G401 (cell line): ENCODE measurements around the gene LRAT. TPM values are rescaled to one million over a fixed set of nuclear protein-coding genes. Genes with fewer than 3 reads are reported as not detected.
"Not testable (repeated sequence)": the region's sequence is repeated elsewhere in the genome, so short reads cannot be mapped to it uniquely, and the experiment has no call there.

Source experiments
- DNase-seq: peaks from one replicate; pipeline ENCODE4 v3.0.0-alpha.2; 2015; ENCODE audit warnings: low spot score
- in situ Hi-C: cut with HindIII; loops from 2 replicates; pipeline ENCODE4 v1.10.0; 2016; ENCODE audit warnings: low sequenced_read_pairs, mixed read lengths
- total RNA-seq: library from RNA; depleted of rRNA; stranded (reverse); fragments of >200 nt; shearing (Covaris generic); gene quantifications from 2 replicates; pipeline ENCODE4 v1.2.3, GENCODE V29; 2014; rRNA removed

The LRAT gene
- total RNA-seq, result not detected in 2 replicates

GRCh38 chr4:154743683-154744340 lies at the start of gene LRAT:
TSS of gene LRAT (plus strand) at chr4:154744000. CDS start at chr4:154744327, 327 bp downstream.
- in situ Hi-C loops, result no loop called here
- no peak for DNase-seq

- no peak for DNase-seq
- in situ Hi-C loops, result no loop called here
Observed at GRCh38 chr4:154707877-154708276, 35.9 kb upstream of the LRAT start.

DNA sequence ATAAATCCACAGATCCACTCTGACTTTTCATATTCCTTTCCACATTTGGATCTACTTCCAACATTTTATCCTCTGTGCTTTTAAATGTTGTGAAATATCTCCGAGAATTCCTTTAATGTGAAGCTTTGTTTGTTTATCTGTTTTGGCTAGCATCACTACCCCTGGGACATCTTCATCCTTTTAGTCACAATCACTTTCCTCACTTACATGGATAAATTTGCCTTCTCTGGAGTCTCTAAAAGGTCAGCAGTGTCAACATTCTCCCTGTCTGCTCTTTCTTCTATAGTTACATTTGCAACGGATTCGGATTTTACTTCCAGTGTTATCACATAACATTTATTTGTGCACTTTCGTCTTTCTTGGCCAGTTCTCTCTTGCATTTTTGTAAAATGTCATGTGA lies 34.2 kb upstream of the LRAT start:
- no peak for DNase-seq
- in situ Hi-C loops, result no loop called here

DNA sequence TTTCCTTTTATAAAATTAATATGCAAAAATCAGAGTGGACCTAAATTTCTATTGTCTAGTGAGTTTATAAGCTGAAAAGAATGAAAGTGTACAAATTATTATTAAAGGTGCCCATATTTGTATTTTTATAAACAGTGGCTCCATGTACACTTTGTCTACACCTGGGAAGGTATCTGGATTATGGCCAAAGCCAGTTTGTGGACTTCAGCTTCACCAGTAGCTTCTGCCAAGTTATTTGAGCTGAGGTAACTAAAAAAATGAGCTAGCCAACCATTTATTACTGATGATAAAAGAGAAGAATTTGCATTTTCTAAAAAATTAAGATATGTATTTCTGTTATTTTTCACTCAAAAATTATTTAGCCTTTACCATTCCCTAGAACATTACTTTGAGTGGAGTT lies 32.3 kb upstream of the LRAT start:
- in situ Hi-C loops, result no loop called here
- DNase-seq, result no peak

DNA sequence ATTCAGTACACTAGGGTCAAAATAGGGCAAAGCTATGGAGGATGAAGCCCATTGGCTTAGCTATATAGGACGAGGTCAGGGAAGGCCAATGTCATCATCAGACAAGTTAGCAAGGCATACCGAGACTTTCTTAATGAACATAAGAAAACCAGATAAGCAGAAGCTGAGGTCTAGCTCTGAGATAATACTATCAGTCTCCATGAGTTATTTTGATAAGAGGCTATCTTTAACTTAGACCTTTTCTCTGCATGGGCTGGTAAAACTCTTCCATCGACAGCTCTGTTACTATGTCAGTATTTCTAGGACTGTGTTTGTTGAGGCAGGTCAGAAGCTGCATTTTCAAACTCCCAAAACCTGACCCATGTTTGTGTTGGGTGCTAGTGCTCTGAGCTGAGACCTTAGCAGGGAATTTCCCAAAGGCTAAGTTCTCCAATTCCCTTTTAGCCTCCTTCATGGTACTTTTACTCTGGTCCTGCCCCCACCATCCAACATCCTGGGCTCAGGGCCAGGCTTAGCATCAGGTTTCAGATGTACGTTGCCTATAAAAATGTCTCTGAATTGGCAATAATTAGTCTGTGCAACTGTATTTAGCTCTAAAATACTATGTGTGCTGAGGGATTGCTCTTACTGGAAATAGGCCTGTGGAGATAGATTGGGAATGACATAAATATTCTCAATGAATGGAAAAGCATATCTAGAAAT lies 29.3 kb upstream of the LRAT start:
- DNase-seq, result no peak
- in situ Hi-C loops, result no loop called here

DNA sequence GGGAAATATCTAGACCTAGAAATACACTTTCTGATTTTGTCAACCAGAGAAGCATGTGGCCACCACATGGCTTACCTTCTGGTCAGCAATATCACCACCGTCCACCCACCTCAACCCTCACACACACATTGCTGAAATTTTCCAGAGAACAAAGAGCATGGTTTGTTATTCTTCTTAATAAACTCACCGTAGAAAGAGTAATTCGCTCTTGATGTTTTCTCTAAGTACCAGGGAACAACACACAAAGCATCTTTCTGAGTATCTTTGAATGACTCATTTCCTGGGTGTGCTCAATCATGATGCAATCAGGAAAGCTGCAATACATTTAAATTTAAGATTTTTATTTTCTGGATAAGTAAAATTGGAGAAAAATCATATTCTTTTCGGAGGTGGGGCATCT lies 24.7 kb upstream of the LRAT start:
- no peak for DNase-seq

GRCh38 chr4:154720123-154720522 lies 23.7 kb upstream of the LRAT start:
- in situ Hi-C loops, result no loop called here

More for the DNA sequence above, 24.7 kb upstream of the LRAT start:
- in situ Hi-C loops, result no loop called here

GRCh38 chr4:154720618-154721267 lies 23.1 kb upstream of the LRAT start:
- in situ Hi-C loops, result no loop called here
- no peak for DNase-seq

More at GRCh38 chr4:154720123-154720522, 23.7 kb upstream of the LRAT start:
- DNase-seq, result no peak

GRCh38 chr4:154722262-154722661 lies 21.5 kb upstream of the LRAT start:
- in situ Hi-C loops, result no loop called here

GRCh38 chr4:154723601-154724000 lies 20.2 kb upstream of the LRAT start:
- DNase-seq, in situ Hi-C loops: not testable (repeated sequence)

More at GRCh38 chr4:154722262-154722661, 21.5 kb upstream of the LRAT start:
- DNase-seq, result no peak

DNA sequence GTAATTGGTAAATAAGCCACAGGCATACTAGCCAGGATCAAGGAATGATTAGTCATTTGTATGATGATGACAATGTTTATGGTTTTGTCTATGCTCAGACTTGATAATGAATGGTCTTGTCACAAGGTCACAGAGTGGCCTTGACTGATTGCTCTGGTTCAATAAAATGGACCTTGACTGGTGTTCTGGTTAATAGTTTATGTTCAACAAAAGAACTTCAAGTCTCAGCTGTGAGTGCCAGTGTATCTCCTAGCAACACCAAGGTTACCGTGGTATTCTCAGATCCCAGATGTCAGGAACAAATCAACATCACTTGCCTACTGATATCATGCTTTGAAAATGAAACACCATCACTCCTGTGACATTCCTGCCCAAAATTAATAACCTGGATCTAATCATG lies 16.3 kb upstream of the LRAT start:
- in situ Hi-C loops, result no loop called here

GRCh38 chr4:154731756-154732155 lies 12.0 kb upstream of the LRAT start:
- DNase-seq, result no peak
- in situ Hi-C loops, result no loop called here

More for the DNA sequence above, 16.3 kb upstream of the LRAT start:
- no peak for DNase-seq

- in situ Hi-C loops, result no loop called here
Observed at GRCh38 chr4:154732669-154733068, 11.1 kb upstream of the LRAT start.

DNA sequence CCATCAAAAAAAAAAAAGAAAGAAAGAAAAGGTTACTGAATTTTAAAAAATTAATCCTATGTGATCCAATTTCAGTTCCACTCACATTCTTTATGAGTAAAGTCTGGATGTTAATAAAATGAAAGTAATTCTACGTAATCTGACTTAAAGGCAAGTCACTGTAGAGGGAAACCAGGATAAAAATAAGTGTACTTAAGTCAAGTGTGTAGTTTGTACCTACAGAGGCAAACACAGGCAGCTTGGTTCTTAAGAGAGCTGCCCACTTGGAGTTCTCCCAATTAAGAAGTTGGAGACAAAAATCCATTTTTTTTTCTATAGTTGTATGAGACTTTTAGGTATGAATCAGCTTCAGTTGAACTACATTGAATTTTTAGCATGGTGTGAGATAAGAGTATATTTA lies 7.0 kb upstream of the LRAT start:
- in situ Hi-C loops, result no loop called here
- DNase-seq, result no peak

More at GRCh38 chr4:154732669-154733068, 11.1 kb upstream of the LRAT start:
- no peak for DNase-seq

- in situ Hi-C loops, result no loop called here
- DNase-seq, result no peak
Observed at GRCh38 chr4:154738426-154738825, 5.4 kb upstream of the LRAT start.

- DNase-seq, result no peak
- in situ Hi-C loops, result no loop called here
Observed at GRCh38 chr4:154739111-154739510, 4.7 kb upstream of the LRAT start.

DNA sequence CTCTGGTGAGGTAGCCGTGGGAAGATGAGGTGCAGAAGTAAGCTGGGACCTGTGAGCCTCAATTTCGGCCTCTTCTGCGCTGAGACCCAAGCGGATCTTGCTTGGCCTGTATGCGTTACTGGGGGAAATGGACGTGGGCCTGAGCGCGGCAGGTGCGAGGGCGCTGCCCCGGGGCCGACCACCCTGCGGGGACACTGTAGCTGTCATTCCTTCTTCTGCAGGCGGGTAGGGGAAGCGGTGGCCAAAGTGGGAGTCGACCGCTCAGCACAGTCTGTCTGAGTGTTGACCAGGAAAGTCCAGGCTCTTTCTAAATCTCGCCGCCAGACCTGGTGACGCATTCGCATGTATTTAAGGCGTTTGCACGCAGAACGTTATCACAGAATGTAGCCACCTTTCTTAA lies 3.3 kb upstream of the LRAT start:
- DNase-seq, result no peak
- in situ Hi-C loops, result no loop called here

- in situ Hi-C loops, result no loop called here
- no peak for DNase-seq
Observed at GRCh38 chr4:154741131-154741665, 2.6 kb upstream of the LRAT start.

DNA sequence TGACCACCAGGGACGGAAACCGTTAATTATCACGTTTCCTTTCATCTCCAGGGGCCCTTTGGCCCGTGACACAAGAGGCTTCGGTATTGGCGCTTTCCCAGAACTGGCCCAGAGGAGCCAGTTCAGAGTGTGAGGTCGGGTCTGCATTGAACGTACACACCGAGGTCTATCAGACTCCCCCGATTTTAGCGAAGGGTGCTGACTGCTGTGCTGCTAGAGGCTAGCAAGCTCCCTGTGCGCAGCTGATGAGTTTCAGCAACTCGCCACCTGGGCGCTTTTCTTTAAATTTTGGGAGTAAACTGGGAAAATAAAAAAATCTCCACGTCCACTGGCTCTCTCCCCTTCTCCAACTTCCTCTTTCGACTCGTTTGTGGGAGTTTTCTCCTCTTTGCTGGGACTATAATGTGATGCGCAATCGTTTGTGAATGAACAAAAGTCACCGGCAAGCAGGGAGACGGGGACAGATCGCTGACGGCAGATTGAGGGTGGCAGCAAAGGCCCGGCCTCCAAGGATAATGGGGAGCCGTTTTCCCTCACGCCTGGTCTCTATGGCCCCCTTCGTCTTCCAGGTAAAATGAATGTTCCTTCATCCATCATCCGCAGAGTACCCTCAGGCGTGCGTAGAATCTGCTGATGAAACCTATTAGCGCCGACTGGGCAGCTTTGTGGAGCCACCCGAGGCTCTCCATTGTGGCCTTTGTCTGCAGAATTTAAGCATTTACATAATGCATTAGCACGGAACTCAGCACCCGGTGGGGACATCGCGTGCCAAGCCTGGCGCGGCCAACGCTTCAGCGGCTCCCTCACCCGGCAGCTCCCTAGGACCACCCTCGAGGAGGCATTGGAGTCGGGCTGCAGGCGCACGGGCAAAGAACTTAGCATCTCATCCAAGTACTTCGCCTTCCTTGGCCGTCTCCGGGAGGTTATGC lies 1.6 kb upstream of the LRAT start:
- in situ Hi-C loops, result no loop called here

More for the DNA sequence above, 1.6 kb upstream of the LRAT start:
- DNase-seq, result no peak
